Measurements from ENCODE around the gene CHD6. TPM values are rescaled to one million over a fixed set of nuclear protein-coding genes. Genes with fewer than 3 reads are reported as not detected.

CHD6 gene
- total and polyA plus RNA-seq, 2 of the 13 experiments (the other 11 are each of a cell fraction or from before 2014, with no cell fraction given): 14.4 to 52.0 TPM

GRCh38 chr20:41538810-41539596 lies 79.2 kb downstream of the CHD6 start (continued):
- TF ChIP-seq, protein P1, sequence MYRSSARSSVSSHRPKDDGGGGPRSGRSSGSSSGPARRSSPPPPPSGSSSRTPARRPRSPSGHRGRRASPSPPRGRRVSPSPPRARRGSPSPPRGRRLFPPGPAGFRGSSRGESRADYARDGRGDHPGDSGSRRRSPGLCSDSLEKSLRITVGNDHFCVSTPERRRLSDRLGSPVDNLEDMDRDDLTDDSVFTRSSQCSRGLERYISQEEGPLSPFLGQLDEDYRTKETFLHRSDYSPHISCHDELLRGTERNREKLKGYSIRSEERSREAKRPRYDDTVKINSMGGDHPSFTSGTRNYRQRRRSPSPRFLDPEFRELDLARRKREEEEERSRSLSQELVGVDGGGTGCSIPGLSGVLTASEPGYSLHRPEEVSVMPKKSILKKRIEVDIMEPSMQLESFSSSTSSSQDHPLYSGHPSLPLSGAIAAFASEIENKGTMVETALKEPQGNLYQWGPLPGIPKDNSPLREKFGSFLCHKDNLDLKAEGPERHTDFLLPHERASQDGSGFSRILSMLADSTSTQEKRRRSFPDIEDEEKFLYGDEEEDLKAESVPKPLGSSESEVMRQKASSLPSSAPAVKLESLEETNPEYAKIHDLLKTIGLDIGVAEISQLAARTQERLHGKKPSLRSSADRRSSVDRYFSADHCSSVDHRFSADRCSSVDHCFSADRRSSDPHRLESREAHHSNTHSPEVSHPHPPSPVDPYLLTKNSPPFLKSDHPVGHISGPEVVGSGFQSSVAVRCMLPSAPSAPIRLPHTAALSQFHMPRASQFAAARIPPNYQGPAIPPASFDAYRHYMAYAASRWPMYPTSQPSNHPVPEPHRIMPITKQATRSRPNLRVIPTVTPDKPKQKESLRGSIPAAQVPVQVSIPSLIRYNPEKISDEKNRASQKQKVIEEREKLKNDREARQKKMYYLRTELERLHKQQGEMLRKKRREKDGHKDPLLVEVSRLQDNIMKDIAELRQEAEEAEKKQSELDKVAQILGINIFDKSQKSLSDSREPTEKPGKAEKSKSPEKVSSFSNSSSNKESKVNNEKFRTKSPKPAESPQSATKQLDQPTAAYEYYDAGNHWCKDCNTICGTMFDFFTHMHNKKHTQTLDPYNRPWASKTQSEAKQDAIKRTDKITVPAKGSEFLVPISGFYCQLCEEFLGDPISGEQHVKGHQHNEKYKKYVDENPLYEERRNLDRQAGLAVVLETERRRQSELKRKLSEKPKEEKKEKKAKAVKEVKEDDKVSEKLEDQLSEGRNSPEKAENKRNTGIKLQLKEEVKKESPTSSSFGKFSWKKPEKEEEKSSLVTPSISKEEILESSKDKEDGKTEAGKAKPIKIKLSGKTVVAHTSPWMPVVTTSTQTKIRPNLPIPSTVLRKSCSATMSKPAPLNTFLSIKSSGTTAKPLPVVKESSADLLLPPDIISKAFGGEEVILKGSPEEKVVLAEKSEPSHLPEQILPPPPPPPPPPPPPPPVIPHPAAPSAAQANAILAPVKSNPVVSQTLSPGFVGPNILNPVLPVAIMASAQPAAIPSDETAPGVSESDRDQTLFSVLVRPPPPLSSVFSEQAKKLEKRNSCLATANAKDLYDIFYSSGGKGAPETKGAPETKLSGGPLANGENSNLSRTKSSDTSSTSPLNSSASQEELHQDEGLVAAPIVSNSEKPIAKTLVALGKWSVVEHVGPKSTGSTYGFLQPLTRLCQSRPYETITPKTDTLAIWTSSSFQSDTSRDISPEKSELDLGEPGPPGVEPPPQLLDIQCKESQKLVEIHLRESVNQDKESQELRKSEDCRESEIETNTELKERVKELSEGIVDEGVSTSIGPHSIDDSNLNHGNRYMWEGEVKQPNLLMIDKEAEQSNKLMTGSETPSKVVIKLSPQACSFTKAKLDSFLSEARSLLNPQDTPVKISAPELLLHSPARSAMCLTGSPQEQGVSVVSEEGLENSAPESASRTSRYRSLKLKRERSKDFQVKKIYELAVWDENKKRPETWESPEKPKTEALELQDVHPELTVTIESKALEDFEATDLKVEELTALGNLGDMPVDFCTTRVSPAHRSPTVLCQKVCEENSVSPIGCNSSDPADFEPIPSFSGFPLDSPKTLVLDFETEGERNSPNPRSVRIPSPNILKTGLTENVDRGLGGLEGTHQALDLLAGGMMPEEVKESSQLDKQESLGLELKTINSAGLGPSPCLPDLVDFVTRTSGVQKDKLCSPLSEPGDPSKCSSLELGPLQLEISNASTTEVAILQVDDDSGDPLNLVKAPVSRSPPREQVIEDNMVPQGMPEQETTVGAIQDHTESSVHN (CRISPR knock-in tag; IDR thresholded peaks at IDR 0.05): no peak
- TF ChIP-seq EED (CRISPR knock-in tag; IDR thresholded peaks at IDR 0.05) (no peak), ZBTB8A (CRISPR knock-in tag; IDR thresholded peaks at IDR 0.05; ENCODE audit: borderline replicate concordance, low read depth) (no peak), MXD3 (CRISPR knock-in tag; IDR thresholded peaks at IDR 0.05) (0 out of 2 replicates have a peak, but pooled peaks have one; percentile 34), YY1 (IDR thresholded peaks at IDR 0.05; ENCODE audit: insufficient read depth, insufficient replicate concordance, low read depth, low read length) (no peak), IRX3 (CRISPR knock-in tag; IDR thresholded peaks at IDR 0.05; ENCODE audit: borderline replicate concordance, low read depth) (no peak), ADNP (CRISPR knock-in tag; IDR thresholded peaks at IDR 0.05) (no peak), MIER3 (CRISPR knock-in tag; IDR thresholded peaks at IDR 0.05; ENCODE audit: borderline replicate concordance) (0 out of 2 replicates have a peak, but pooled peaks have one; percentile 27), ZNF10 (CRISPR knock-in tag; IDR thresholded peaks at IDR 0.05; ENCODE audit: borderline replicate concordance, low read depth) (no peak), RAD51 (IDR thresholded peaks at IDR 0.05; ENCODE audit: borderline replicate concordance) (no peak), SMARCE1 (IDR thresholded peaks at IDR 0.05; ENCODE audit: borderline replicate concordance) (no peak), ZNF24 (IDR thresholded peaks at IDR 0.05) (no peak), HNRNPUL1 (IDR thresholded peaks at IDR 0.05; ENCODE audit: low read depth, low read length) (no peak), ZNF580 (CRISPR knock-in tag; IDR thresholded peaks at IDR 0.05; ENCODE audit: borderline replicate concordance, low read depth) (peak; percentile 95; the same call in 1 of the 2 replicates), ATF6 (CRISPR knock-in tag; conservative IDR thresholded peaks at IDR 0.05) (no peak)
- TF ChIP-seq, protein P2, sequence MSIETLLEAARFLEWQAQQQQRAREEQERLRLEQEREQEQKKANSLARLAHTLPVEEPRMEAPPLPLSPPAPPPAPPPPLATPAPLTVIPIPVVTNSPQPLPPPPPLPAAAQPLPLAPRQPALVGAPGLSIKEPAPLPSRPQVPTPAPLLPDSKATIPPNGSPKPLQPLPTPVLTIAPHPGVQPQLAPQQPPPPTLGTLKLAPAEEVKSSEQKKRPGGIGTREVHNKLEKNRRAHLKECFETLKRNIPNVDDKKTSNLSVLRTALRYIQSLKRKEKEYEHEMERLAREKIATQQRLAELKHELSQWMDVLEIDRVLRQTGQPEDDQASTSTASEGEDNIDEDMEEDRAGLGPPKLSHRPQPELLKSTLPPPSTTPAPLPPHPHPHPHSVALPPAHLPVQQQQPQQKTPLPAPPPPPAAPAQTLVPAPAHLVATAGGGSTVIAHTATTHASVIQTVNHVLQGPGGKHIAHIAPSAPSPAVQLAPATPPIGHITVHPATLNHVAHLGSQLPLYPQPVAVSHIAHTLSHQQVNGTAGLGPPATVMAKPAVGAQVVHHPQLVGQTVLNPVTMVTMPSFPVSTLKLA (IDR thresholded peaks at IDR 0.05): no peak

Data from HepG2 (cell line).